ENCODE data around the gene RAD9A.

The RAD9A gene

DNA sequence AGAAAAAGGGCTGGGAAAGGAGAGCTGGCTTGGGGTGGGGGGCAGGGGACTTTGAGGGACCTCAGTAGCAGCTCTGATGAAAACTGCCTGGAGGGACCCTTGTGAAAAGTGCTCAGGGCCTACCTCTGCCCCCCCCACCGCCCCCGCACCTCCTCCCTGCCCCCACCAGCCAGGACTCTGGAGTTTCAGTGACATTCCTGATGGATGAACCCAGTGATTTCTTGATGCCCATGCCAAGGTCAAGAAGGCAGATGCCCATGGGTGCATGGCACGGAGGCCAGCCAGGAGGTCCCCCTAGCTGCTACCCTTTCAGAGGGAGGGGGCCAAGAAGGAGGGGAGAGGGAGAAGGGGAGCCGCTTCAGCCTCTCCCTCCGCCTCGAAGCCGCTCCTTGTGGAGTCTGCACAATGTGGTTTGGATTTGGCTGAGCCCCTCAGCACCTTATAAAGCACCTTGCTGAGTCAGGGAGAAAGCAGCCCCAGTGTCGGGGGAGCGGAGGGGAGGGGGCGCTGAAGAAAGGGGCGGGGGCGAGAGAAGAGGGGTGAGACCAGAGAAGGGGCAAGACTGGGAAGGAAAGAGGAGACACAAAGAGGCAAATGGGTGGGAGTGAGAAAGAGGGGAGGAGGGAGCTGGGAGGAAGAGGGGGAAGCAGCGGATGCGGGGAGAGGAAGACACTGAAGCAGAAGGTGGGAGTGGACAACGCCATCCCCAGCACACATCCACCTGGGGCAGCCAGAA is 16.3 kb upstream of the RAD9A start:
- DNase-seq, result no peak

DNA sequence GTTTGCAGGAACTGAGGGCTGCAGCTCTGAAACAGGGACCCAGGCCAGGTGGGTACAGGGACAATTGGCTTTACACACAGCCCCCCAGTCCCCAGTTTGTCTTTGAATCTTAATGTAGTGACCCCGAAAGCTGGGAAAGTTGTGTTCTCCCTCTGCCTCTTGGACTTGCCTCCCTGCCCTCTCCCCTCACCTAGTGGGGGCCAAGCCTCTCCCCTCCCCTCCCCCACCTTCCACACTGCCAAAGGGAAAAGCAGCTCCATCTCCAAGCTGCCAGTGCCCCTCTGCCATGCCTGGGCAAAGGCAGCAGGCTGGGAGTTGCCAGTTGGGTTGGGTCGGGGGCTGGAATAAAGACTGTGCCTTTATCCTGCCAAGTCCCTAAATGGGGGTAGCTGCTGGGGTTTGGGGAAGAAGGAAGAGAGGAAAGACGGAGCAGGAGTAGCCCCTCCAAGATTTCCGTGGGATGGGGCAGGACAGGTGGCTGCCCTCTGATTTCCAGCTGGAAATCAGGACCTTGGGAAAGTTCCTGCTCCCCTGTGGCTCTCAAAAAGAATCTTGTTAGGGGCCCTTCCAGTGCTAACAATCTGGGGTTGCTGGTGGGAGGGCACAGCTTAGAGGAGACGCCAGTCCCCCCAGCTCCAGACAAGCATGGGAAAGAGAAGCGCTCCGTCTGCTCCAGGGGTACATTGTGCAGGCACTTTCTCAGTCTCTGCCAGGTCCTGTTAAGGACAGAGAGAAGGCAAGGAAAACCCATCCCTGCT is 15.5 kb upstream of the RAD9A start:
- no peak for DNase-seq

DNA sequence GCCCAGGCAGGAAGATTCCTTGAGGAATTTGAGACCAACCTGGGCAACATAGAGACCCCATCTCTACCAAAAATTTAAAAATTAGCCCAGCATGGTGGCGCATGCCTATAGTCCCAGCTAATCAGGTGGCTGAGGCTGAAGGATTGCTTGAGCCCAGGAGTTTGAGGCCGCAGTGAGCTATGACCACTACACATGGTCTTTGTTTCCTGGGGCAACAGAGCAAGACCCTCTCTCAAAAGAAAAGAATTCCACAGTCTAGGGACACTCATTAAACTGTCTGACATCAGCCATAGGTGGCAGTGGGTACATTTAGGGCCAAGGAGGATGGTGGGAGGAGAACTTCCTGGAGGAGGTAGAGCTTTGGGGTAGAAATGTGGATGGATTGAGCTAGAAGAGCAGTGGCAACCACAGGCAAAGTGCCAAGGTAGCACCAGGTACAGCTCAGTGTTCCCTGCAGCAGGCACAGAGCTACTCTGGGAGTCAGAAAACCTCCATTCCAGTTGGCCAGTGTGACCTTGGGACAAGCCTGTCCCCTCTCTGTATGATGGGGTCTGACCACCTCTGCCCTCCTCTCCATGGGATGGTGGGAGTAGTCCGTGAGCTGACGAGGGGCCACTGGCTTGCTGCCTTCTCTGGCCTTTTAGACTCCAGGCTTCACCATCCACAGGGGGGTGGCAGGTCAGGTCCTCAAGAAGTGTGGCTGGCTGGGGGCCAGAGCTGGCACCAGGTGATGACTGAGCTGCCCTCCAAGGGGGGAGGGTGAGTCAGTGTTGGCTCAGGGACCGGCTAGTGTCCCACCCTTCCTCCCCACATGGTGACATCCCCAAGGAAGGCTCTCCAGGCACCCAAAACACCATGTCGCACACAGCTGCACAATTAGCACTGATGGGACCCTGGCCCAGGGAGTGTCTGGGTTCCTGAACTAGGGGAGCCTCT is 14.6 kb upstream of the RAD9A start:
- DNase-seq, result no peak

DNA sequence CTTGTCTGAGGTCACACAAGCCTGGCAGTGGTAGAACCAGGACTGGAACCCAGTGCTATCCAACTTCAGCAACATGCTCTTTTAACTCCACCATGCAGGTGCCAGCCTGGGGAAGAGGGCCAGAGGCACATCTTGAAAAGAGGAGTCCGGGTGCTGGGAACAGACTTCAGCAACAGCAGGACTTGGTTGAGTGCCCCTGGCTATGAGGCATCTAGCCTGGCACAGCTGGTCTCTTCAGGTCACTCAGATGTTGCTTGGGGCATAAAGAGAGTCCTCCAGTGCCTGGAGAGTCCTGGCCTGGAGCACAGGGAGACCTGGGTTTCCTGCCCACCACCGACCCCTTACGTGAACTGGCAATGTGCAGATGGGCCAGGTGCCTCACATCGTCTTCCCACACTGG is 13.2 kb upstream of the RAD9A start:
- DNase-seq, result no peak

DNA sequence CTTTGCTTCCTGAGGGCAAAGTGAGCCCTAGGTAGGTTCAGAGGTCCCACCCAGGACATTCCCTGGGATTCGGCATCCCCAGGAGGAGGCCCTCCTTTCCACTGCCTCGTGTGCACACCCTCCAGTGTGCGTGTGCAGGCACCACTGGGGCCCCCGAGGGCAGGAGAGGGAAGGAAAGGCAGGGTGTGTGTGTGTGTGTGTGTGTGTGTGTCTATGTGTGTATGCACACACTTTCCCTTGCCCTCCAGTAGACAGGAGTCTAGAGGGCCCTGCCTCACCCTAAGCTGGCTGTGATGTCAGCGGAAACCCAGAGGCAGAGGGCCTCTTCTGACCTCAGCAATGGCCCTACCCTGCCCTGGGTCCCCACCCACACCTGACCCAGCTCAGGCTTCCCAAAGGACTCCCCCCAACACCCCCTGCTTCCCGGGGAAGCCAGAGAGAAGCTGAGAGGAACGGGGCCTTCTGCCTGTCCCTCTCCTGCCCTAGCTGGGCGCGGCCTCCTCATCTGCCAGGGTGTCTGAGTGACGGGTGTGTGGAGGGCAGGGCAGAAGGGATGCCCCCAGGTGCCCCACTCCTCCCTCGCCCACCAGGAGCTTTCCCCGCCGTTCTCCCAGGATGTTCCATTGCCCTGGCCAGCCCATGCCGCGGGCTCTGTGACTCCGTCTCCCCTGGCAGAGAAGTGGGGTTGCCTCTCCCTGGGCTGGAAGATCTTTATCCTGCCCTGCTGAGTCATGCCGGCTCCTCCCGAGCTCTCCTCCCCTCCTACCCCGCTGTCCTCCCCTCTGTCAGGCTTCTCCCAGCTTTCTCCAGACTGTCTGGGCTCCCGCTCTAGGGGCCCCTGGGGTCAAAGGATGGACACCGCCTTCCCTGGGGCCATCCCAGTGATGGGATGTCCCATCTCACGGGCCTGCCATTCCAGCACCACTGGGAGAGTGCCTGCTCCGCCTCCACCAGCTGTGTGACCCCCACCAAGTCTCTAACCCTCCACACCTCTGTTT is 12.4 kb upstream of the RAD9A start:
- DNase-seq, result no peak

DNA sequence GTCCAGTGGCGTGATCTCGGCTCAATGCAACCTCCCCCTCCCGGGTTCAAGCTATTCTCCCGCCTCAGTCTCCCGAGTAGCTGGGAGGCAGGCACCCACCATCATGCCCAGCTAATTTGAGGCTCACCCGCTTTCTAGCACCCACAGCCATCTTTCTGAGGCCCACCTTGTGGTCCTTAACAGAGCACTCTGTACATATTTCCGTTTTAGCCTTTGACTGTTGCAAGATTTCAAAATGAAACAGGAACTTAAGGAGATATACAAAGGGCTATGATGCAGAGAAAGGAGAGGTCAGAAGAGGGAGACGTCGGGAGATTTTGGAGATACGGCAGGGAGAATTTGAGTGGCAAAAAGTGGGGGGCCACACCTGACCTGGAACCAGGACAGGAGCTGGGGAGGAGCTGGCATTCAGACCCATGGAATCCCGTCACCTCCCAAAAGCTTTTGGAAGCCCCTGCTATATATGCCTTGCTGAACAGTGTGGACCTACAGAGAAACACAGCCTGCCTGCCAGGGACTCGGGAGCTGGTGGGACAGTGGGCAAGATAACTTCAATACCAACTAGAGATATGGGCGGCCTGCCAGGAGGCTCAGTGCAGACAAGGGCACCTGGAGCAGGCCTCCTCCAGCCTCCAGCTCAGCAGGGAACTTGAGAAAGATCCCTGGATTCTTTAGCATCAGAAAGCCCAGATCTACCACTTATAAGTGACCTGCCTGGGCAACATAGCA is 10.4 kb upstream of the RAD9A start:
- DNase-seq, result no peak

DNA sequence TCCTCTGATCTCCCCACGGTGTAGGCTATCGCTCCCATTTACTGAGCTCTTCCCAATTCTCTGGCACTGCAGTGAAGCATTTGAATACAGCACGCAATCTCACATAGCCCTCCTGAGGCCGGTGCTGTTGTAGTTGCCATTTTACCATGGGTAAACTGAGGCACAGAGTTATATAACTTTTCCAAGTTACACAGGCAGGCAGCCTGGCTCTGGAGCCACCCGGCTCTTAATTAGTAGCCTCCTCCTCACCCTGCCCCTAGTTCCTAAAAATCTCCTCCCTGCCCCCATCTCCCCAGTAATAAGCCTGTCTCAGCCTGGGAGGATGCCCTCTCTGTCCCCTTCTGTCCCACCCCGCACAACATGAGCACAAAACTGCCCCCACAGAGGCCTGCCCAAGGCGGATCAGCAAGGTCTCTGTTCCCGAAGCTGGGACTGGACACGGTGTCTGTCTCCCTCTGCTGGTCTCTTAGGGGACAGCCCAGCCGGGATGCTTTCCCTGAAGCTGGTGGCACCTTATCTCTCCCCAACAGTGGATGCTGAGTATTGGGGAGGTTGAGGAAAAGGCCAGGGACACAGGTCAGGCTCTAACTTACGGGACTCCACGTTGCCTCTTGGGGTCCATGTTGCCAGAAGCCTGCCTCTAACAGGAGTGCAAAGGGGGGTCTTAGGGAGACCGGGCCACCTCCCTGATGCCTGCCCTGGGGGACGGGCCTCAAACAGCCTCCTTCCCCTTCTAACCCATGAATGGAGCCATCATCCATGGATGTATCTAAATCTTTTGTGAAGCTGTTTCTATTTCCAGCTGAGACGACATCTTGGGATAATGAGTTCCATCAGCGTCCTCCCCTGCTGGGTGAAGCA is 9.3 kb upstream of the RAD9A start:
- peak; percentile 83 for DNase-seq

DNA sequence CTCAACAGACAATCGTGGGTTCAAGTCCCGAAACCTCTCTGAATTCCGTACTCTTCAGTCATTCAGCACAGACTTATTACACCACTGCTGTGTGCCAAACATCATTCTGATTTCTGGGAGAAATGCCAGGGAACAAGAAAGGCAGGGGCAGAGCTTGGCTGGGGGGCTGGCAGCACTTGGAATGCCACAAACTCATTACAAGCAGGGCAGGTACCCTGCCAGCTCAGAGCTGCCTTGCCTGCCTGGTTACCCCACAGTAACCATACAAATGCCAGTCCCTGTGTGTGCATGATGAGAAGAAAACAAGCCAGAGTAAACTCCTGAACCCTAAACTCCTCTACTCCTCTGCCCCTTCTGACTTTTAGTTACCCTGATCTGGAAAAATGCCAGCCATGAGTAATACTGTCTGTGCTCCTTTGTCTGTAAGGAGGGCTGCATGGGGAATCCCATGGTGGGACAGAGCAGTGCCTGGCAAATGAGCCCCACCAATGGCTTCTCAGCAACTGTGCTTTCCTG is 6.9 kb upstream of the RAD9A start:
- DNase-seq, result no peak

DNA sequence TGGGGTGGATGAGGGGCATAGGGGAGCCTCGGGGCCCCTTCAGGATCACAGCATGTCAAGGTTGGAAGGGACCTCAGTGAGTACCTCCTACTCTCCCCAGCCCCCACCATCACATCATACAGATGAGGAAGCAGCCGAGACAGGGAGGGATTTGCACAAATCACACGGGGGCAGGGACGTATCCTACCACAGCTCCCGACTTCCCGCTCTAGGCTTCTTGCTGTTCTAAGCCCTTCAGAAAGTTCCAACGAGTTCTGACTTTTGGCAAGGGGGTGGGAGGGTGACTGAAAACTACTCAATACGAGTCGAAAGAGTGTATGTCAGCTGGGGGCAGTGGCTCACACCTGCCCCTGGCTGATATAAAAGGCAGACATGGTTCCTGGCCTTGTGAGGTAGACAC is 4.7 kb upstream of the RAD9A start:
- peak; percentile 19 for DNase-seq

DNA sequence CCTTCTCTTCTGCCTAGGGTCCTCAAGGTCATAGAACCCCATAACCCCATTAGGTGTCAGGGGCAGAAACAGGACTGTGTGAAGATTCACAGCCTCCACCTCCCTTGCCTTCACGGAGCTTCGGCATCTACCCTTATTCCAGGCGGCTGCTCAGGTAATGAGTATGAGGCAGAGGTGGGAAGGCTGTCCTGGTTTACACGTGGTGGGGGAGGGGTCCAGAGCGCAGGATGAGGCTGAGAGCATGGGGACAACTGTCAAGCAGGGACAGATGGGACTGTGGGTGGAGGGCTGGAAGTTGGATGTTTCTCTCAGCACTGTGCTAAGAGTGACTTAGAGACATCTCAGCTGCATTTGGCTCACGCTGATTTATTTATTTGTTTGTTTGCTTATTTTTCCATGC is 4.3 kb upstream of the RAD9A start:
- peak; percentile 51 for DNase-seq

DNA sequence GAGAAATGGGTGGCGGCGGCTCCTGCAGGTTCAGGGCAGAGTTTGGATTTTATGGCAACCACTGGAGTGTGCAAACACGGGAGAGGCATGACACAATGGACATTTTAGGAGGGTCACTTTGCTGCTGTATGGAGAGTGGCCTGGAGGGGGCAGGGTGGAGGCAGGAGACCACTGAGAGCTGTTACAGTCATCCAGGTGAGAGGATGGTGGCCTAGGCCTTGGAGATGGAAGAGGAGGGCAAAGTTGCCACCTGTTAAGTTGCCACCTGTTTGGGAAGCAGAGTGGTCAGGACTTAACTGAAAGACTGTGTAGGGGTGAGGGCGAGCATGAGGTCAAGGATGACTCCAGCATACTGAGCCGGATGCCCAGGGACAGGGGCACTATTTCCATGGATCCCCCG is 2.3 kb upstream of the RAD9A start:
- DNase-seq, result peak; percentile 63

DNA sequence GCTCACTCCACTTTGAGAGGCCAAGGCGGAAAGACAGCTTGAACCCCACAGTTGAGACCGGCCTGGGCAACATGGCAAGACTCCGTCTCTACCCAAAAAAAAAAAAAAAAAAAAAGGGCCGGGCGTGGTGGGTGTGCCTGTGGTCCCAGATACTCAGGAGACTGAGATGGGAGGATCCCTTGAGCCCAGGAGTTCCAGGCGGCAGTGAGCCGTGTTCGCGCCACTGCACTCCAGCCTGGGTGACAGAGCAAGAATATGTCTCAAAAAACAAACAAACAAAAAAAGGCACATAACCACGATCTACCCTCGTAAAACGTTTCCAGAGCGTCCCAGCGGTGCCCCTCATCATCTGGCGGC is 861 bp upstream of the RAD9A start:
- DNase-seq, result no peak

DNA sequence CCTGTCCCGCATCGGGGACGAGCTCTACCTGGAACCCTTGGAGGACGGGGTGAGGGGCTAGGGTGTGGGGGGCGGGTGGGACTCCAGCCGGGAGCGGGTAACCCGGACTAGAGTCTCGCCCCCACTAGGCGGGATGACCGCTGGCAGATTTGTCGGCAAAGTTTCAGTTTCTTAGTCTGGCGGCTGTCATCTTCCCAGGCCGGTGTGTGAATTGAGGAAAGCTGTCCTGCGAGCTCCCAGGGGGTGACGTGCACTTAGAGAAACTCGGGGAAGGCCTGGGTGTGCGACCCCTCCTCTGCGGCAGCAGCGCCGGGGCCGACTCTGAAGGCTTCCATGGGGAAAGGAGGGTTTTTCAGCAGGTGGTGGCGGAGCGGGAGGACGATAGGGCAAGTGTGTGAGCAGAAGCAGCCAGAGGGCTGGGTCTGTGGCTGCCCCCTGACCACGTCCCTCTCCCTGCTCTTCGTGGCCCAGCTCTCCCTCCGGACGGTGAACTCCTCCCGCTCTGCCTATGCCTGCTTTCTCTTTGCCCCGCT is 463 bp downstream of the RAD9A start:
- no peak for DNase-seq

DNA sequence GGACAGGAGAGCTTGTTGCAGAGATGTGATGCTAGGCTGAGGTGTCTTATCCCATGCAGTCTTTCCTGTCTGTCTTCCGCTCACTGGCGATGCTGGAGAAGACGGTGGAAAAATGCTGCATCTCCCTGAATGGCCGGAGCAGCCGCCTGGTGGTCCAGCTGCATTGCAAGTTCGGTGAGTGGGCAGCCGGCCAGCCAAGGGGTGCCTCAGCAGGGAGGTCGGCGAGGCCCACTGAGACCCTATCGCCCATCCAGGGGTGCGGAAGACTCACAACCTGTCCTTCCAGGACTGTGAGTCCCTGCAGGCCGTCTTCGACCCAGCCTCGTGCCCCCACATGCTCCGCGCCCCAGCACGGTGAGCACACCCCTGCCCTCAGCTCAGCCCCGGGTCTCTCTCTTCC is 1.7 kb downstream of the RAD9A start:
- no peak for DNase-seq

DNA sequence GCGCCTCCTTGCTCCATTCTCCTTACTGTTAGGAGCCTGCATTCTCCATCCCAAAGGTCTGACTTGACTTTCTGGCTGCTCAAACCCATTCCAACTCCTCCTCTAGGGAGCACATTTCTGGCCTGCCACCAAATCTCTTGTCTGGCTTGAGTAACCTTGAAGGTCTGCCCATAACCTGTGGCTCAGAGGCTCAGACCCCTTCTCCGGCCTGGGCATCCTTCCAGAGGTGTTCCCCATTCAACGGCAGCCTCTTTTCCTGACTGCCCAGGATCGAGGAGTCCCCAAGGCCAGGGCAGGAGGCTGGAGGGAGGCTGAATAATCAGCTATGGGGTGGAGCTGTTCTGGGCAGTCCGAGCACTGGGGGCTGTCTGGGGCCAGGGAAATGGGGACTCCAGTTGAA is 2.2 kb downstream of the RAD9A start:
- no peak for DNase-seq

DNA sequence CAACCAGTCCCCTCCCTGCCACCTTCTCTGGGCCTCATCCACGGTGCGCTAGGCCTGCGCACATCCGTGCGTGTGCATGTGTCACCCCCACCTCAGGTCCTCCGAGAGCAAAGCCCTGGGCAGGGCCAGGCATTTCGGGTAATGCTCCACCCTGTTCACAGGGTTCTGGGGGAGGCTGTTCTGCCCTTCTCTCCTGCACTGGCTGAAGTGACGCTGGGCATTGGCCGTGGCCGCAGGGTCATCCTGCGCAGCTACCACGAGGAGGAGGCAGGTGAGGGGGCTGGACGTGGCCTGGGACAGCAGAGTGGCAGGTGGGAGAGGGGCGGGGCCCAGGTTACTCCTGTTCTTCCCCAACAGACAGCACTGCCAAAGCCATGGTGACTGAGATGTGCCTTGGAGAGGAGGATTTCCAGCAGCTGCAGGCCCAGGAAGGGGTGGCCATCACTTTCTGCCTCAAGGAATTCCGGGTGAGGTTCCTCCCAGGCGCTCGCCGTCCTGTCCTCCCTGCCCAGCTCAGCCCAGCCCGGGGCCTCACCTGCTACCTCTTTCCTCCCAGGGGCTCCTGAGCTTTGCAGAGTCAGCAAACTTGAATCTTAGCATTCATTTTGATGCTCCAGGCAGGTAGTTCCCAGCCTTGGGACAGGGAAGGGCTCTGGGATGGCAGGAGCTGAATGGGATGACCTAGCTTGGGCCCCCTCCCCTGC is 3.9 kb downstream of the RAD9A start:
- no peak for DNase-seq

DNA sequence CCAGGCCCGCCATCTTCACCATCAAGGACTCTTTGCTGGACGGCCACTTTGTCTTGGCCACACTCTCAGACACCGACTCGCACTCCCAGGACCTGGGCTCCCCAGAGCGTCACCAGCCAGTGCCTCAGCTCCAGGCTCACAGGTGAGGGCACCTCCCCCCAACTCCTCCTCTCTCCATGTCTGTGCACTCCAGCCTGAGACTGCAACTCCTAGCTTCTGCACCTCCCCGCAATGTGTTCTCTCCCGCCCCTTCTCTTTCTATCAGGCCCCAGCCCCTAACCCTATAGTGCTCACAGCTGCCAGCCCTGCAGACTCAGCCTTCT is 4.4 kb downstream of the RAD9A start:
- DNase-seq, result no peak

DNA sequence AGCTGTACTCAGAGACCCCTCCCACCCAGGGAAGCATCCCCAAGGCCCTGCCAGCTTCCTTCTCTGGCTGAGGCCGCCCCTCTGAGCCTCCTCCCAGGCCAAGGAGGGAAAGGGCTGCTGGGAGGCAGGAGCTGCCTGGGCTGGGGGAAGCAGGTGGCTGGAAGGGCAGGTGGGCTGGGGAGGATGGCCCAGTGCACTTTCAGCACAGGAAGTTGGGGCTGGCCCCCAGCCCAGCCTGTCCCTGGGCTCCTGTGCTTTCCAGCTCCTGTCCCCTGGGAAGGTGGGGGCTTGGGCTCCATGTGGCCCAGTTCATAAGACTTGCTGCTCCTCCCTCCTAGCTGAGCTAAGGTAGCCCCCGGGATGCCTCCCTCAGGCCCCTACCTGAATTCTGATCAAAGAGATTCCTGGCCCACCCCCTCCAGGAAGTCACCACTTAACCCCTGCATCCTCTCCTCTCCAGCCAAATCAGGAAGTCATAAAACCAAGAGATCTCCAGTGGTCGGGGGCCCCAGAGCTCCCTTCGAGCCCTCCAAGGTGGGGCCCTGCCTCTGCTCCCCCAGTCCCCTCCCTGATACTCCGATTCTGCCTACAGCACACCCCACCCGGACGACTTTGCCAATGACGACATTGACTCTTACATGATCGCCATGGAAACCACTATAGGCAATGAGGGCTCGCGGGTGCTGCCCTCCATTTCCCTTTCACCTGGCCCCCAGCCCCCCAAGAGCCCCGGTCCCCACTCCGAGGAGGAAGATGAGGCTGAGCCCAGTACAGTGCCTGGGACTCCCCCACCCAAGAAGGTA is 5.0 kb downstream of the RAD9A start:
- no peak for DNase-seq

DNA sequence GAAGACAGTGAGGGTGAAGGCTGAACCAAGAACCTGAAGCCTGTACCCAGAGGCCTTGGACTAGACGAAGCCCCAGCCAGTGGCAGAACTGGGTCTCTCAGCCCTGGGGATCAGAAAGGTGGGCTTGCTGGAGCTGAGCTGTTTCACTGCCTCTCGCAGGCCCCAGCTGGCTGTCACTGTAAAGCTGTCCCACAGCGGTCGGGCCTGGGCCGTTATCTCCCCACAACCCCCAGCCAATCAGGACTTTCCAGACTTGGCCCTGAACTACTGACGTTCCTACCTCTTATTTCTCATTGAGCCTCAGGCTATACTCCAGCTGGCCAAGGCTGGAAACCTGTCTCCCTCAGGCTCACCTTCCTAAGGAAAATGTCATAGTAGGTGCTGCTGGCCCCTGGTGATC is 5.8 kb downstream of the RAD9A start:
- no peak for DNase-seq
